GM19397 (cell line): ENCODE results near the gene ASAP3.

Source experiments
- ATAC-seq: cut with Tn5 transposase; IDR thresholded peaks from one replicate; pipeline ENCODE4 v1.9.1; 2021; ENCODE audit warnings: mild to moderate bottlenecking, moderate library complexity; ENCODE audit not compliant: unreplicated experiment

ASAP3 gene

GRCh38 chr1:23451441-23451840 is 32.5 kb downstream of the ASAP3 start:
- ATAC-seq: no peak

DNA sequence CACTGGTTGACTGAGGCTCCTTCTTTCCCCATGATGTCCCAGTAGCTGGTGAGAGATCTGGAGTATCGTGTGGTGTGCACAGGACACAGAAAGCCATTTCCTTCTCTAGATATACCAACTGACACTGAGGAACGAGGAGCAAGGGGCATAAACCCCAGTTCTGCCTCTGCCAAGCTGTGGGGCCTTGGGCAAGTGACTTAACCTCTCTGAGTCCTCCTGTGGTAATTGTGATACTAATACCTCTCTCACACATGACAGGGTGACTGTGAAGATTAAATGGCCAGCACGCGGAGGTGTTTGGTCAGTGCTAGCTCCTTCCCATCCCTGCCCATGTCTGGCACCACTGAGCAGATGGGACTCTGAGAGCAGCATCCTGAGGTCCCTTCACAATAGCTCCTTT is 33.1 kb downstream of the ASAP3 start:
- ATAC-seq: no peak

DNA sequence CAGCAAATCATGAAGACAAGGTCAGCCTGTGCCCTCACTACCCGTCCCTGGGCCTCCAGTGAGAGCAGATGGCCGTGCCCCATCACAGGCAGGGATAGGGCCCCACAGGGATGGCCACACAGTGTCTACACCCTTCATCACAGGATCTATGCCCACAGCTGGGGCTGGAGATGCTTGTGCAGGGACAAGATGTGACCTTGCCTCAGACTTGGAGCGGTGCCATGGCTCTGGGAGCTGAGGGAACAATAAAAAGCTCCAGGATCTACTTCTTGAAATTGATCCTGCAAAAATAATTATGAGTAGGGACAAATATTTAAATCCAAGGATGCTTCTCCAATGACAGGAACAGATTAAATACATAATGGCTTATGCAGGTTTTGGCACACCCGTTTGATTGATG is 34.0 kb downstream of the ASAP3 start:
- ATAC-seq: no peak

- no peak for ATAC-seq
Measured at GRCh38 chr1:23449306-23449705, 34.7 kb downstream of the ASAP3 start.

DNA sequence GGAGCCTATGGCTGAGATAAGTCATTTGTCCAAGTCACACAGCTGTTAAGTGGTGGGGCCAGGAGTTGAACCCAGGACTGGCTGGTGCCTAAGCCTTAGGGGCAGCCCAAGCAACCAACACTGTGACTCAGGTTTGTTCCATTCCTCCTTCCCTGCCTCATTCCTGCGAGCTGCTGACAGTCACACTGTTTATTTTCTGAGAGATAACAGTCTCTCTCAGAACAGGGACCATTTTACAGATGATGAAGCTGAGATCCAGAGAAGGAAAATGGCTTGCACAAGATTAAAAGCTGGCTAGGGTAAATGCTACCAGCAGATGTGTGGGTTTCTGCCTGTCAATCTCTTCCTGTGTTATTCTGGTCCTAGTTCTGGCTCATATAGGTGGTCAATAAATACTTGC is 35.1 kb downstream of the ASAP3 start:
- no peak for ATAC-seq

GRCh38 chr1:23446661-23447310 is 37.2 kb downstream of the ASAP3 start:
- ATAC-seq: no peak

DNA sequence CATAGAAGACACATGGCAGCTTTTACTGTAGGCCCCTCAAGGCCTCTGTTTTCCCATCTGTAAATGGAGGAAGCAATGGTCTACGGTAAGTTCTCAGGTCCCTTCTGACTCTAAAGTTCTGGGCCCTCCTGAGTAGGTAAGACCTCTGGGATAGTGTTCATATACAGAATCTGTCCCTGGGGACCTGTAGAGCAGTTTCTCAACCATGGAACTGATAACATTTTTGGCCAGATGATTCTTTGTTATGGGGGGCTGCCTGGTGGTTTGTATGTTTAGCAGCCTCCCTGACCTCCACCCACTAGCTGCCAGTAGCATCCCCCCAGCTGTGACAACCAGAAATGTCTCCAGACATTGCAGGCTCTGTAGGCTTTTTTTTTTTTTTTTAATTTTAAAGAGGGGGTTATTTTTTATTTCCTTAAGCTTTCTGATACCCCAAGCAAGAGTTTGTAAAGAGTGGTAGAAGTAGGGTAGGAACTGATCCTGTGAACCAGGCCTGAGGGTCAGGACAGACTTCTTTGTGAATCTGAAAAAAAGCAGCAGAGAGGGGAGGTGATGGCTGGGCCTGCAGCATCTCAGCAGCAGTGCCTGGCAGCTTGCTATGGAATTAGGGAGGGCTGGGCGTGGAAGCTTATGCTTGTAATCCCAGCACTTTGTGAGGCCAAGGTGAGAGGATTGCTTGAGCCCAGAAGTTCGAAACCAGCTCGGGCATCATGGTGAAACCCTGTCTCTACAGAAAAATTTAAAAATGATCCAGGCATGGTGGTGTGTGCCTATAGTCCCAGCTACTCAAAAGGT is 39.2 kb downstream of the ASAP3 start:
- no peak for ATAC-seq

DNA sequence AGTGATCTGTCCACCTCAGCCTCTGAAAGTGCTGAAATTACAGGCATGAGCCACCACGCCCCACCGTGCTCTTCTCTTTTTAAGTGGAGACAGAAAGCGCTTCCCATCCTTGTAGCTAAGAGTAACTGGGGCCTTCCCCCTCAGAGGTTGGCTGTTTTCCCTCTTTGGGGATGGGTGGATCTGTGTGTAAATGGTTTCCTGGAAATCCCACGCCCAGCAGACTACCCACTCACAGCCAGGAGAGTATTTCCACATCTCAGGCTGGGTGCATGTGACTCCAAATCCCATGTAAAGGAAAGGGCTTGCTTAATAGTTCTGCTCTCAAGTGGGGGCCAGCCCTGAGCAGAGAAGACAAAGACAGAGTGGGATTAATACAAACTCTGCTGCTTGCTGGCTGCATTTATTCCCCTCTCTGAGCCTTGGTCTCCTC is 39.9 kb downstream of the ASAP3 start:
- no peak for ATAC-seq

- no peak for ATAC-seq
Measured at GRCh38 chr1:23442751-23443150, 41.2 kb downstream of the ASAP3 start.

DNA sequence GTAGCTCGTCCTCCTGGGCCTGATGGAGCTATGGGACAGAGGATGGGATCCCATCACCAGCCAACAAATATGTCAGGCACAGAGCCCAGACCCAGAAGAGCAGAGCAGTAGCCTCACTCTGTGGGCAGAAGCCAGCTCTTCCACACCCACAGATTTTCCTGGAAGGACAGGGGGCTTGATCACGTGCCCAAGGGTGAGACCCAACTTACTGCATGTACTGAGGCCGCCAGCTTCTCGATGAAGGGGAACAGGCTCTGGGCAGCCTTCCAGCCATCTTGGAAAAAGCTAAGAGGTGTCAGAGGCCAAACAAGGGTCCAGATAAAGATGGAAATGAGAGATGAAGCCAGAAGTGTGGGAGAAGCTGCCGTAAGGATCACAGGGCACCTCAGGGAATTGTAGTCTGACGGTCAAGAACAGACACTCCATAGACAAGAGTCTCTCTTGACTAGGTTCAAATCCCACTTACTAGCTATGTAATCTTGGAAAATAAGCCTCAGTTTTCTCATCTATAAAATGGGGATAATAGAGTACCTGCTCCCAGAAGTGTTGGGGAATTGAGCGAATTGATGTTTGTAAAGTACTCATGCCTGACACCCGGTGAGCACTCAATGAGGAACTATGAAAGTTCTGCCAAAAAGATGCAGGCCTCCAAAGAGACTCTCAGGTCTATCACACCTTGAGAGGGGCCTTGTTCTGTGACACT is 42.4 kb downstream of the ASAP3 start:
- no peak for ATAC-seq

GRCh38 chr1:23438545-23438944 is 45.4 kb downstream of the ASAP3 start:
- ATAC-seq: no peak

DNA sequence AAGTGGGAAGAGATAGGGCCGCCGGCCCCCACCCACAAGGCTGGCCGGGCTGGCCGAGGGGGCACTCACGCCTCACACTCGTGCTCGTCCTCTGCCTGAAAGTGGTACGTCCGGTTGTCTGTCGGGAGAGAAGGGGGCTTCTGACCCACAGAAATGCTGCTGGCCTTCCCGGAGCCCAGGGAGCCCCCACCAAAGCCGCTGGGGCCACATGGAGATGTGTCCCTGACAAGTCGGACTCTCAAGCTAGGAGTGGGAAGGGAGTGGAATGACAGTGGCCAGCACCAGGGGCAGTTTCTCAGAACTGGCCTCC is 46.7 kb downstream of the ASAP3 start:
- no peak for ATAC-seq

DNA sequence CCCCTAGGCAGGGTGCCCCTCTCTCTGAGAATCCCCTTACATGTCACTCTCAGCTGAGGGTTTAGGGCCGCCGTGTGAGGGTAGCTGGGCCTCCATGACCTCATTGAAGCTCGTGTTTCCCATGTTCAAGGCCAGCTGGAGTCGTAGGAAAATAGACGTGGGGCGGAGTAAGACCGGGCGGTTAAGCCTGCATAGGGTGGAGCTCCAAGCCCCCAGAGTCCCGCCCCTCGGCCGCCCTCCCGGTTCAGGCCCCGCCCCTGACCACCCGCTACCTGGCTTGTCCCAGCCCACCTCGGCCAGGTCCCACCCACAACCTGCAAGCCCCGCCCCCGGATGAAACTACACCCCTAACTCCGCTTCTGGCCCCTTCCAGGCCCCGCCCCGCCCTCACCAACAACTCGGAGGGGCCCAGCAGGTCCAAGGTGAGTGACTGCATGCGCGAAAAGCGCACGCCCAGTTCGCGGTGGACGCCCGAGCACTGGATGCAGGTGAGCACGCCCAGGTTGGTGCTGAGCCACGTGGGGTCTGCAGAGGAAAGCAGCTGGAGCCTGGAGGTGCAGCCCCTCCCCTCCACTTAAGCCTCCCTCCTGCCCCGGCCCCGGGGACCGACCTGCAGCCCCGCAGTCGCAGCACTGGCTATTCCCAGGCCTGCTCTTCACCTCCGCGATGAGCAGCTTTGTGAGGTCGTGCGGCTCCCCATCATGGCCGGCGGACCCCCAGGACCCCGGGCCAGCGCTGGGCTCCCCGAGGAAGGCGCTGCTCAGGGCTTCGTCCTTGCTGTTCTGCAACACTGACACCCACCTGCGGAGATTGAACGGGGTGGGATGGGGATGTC is 47.2 kb downstream of the ASAP3 start:
- no peak for ATAC-seq

GRCh38 chr1:23434260-23434775 is 49.7 kb downstream of the ASAP3 start:
- no peak for ATAC-seq

GRCh38 chr1:23433122-23433521 is 50.9 kb downstream of the ASAP3 start:
- no peak for ATAC-seq

GRCh38 chr1:23431431-23431830 is 52.5 kb downstream of the ASAP3 start:
- ATAC-seq: no peak

- no peak for ATAC-seq
Measured at GRCh38 chr1:23430803-23431202, 53.2 kb downstream of the ASAP3 start.

DNA sequence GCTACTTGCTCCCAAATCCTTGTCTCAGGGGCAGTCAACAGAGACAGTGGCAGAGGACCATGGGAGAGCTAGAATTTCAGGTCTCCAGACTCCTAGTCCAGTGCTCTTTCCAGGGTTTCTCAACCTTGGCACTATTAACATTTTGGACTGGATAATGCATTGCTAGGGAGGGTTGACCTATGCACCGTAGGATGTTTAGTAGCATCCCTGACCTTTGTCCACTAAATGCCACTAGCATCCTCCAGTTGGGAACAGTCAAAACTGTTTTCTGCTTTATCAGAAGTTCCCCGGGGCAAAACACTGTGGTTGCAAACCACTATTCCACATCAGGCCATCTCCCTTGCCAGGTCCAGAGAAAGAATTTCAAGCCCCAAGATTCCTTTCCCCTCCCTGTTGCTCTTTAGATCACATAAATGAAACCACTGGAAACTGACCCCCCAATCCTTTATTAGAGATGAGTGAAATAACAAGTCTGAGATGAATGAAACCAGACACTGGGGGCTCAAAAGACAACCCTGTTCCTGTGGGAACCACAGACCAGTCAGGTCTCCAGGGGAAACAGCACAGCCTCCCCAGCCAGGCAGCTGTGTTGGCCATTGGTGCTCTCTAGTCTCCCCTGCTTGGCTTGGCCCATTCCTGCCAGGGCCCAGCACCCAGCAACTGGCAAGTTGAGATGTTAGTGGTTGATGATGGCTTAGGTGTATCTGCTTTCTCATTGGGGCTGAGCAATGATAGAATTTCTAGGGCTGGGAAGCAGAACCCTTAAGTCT is 55.7 kb downstream of the ASAP3 start:
- ATAC-seq: no peak

DNA sequence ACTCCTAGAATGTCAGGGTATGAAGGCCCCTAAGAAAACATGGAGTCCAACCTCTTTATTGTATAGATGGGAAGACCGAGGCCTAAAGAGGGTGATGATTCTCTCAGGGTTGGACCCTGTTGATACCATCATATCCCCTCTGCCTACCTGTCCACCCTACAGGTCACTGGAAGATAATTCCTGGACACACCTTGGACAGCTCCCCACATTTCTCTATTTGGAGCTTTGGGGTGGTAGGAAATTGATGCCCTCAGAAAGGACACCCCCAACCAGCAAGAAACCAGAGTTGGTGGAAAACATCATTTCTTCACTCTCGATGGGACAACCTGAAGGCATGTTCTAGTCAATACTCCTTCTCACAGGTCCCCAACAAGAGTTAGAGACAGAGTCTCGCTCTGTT is 56.4 kb downstream of the ASAP3 start:
- ATAC-seq: no peak

GRCh38 chr1:23426828-23427227 is 57.2 kb downstream of the ASAP3 start:
- no peak for ATAC-seq

DNA sequence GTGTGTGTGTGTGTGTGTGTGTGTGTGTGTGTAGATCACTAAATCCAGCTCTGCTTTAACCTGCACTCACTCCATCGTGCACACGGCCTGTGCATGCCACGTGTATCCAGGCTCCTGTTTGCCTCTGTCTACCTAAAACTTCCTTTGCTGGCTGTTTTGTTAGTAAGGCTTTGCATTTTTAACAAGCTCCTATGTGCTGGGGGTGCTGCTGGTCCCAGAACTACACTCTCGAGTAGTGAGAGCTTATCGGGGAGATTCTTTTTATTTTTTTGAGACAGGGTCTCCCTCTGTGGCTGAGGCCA is 58.8 kb downstream of the ASAP3 start:
- ATAC-seq: no peak
